Naive thymus-derived CD4-positive, alpha-beta T cell (primary cell): ENCODE data around the gene HIVEP3. TPM values are rescaled to one million over a fixed set of nuclear protein-coding genes. Genes with fewer than 3 reads are reported as not detected.

ENCODE experiments used
- ATAC-seq: fragments of 150-1000 bp; cut with Tn5 transposase; 2 replicates; pipeline ENCODE4 v1.10.0; 2021; ENCODE audit warnings: mild to moderate bottlenecking, moderate library complexity
- CTCF ChIA-PET: fragments of 350-600 bp; sonication (Branson Sonifier 250); formaldehyde crosslinking; loops from one replicate; lab custom pipeline; 2021; ENCODE audit warnings: antibody characterized with exemption; lab: Charles Lee
- POLR2A ChIA-PET: fragments of 350-600 bp; sonication (Branson Sonifier 250); formaldehyde crosslinking; loops from one replicate; lab custom pipeline; 2021; ENCODE audit warnings: antibody characterized with exemption, inconsistent platforms; lab: Charles Lee
- DNase-seq, 9 donors: peaks; one replicate each; pipeline versions ENCODE4 v3.0.0 to v3.0.0-alpha.2; 2020 to 2022; ENCODE audit warnings: mixed read lengths in 1 of 9
- H3K27ac ChIP-seq: one replicate; pipeline ENCODE4 v1.7.0; 2013; ENCODE audit warnings: mild to moderate bottlenecking, low read depth, low read length, moderate library complexity
- H3K27me3 ChIP-seq, 2 donors: one replicate each; pipeline ENCODE4 v1.7.0; 2013; ENCODE audit warnings: low read length in 2 of 2, mild to moderate bottlenecking in 2 of 2, moderate library complexity in 2 of 2; ENCODE audit not compliant: control insufficient read depth in 2 of 2, insufficient read depth in 2 of 2
- H3K36me3 ChIP-seq, 3 experiments: 1 replicate in 2 of 3; 2 replicates in 1 of 3; pipeline ENCODE4 v1.7.0; 2013; ENCODE audit warnings: low read length in 3 of 3, mild to moderate bottlenecking in 3 of 3, moderate library complexity in 1 of 3; ENCODE audit not compliant: insufficient read depth in 3 of 3, control insufficient read depth in 2 of 3
- H3K4me1 ChIP-seq, 2 donors: one replicate each; pipeline ENCODE4 v1.7.0; 2013; ENCODE audit warnings: low read length in 2 of 2, mild to moderate bottlenecking in 2 of 2, moderate library complexity in 1 of 2; ENCODE audit not compliant: control insufficient read depth in 2 of 2, insufficient read depth in 2 of 2
- H3K4me3 ChIP-seq: 2 replicates; pipeline ENCODE4 v1.7.0; 2013; ENCODE audit warnings: mild to moderate bottlenecking, low read length
- H3K9me3 ChIP-seq, 3 experiments: 1 replicate in 2 of 3; 2 replicates in 1 of 3; pipeline ENCODE4 v1.7.0; 2013; ENCODE audit warnings: low read length in 3 of 3; ENCODE audit not compliant: control insufficient read depth in 2 of 3
- H3K27ac Mint-ChIP-seq, 9 donors: one replicate each; pipeline ENCODE4 v1.8.0; 2020 to 2022; ENCODE audit warnings: mixed read lengths in 9 of 9, mild to moderate bottlenecking in 8 of 9, moderate library complexity in 5 of 9, inconsistent platforms in 2 of 9
- H3K27me3 Mint-ChIP-seq, 5 donors: one replicate each; pipeline ENCODE4 v1.8.0; 2021 to 2022; ENCODE audit warnings: mixed read lengths in 5 of 5, mild to moderate bottlenecking in 1 of 5
- H3K36me3 Mint-ChIP-seq, 5 donors: one replicate each; pipeline ENCODE4 v1.8.0; 2020 to 2022; ENCODE audit warnings: mixed read lengths in 5 of 5, mild to moderate bottlenecking in 3 of 5, inconsistent platforms in 1 of 5
- H3K4me1 Mint-ChIP-seq, 7 donors: one replicate each; pipeline ENCODE4 v1.8.0; 2020 to 2022; ENCODE audit warnings: mixed read lengths in 7 of 7, mild to moderate bottlenecking in 3 of 7, inconsistent platforms in 1 of 7
- H3K4me3 Mint-ChIP-seq, 10 donors: one replicate each; pipeline ENCODE4 v1.8.0; 2020 to 2022; ENCODE audit warnings: mild to moderate bottlenecking in 10 of 10, mixed read lengths in 10 of 10, moderate library complexity in 6 of 10, inconsistent platforms in 2 of 10
- H3K9me3 Mint-ChIP-seq, 11 donors: one replicate each; pipeline ENCODE4 v1.8.0; 2020 to 2022; ENCODE audit warnings: mixed read lengths in 11 of 11, mild to moderate bottlenecking in 4 of 11, inconsistent platforms in 1 of 11, moderate library complexity in 1 of 11
- intact Hi-C, 2 donors: fragments of 100-400 bp; cut with micrococcal nuclease; formaldehyde crosslinking; loops; one replicate each; pipeline ENCODE4 v1.15.1; 2023
- polyA plus RNA-seq, 2 donors: library from polyadenylated mRNA; unstranded; fragments of 300-500 nt; fragmentation: Illumina TruSeq; gene quantifications; one replicate each; pipeline ENCODE4 v1.2.3, GENCODE V29; 2021
- total RNA-seq, 6 experiments: library from RNA in 5 of 6; stranded (reverse) in 5 of 6; gene quantifications; 1 replicate in 5 of 6; 2 replicates in 1 of 6; pipeline ENCODE4 v1.2.3 and lab custom pipeline; 2021 to 2026

The HIVEP3 gene
- total and polyA plus RNA-seq, 7 experiments from 2014 or later: 4.3 to 19.1 (median 7.0) TPM

GRCh38 chr1:41728403-41729202 lies 190.1 kb downstream of the HIVEP3 start:
- CTCF ChIA-PET: no interaction called here
- Mint-ChIP-seq H3K27me3 (no peaks in the 10 kb centered on the region), H3K9me3 (peaks cover 0 to 4% (median 0%) of the 10 kb centered on the region in 11 donors), H3K36me3 (peaks cover 0 to 6% (median 0%) of the 10 kb centered on the region in 5 donors), H3K4me1 (peaks cover 14 to 45% (median 38%) of the 10 kb centered on the region in 7 donors), H3K4me3 (peak overlapping the region in 2 of 10 donors; percentile 16 to 17), H3K27ac (peak overlapping the region in 1 of 9 donors; percentile 53)
- Histone ChIP-seq H3K27me3 (no peaks in the 10 kb centered on the region), H3K27ac (no peak overlapping the region), H3K4me3 (no peak overlapping the region), H3K4me1 (peaks cover 15 to 27% of the 10 kb centered on the region in 2 donors), H3K9me3 (no peaks in the 10 kb centered on the region), H3K36me3 (no peaks in the 10 kb centered on the region)
- DNase-seq (peak in 1 of 9 donors; percentile 75), ATAC-seq (peak; percentile 75)
- intact Hi-C loops: no loop called here
- POLR2A ChIA-PET: no interaction called here

GRCh38 chr1:41727749-41728115 lies 191.0 kb downstream of the HIVEP3 start:
- no peak overlapping the region for H3K27ac ChIP-seq
- intact Hi-C loops: no loop called here
- H3K4me3 Mint-ChIP-seq: peak overlapping the region in 2 of 10 donors; percentile 39 to 68
- peak overlapping the region in 1 of 9 donors; percentile 15 for H3K27ac Mint-ChIP-seq
- H3K36me3 Mint-ChIP-seq: peaks cover 0 to 6% (median 0%) of the 10 kb centered on the region in 5 donors
- ATAC-seq: no peak
- H3K4me1 Mint-ChIP-seq: peaks cover 14 to 49% (median 39%) of the 10 kb centered on the region in 7 donors
- H3K27me3 Mint-ChIP-seq: no peaks in the 10 kb centered on the region
- DNase-seq: no peak
- peaks cover 0 to 4% (median 0%) of the 10 kb centered on the region in 11 donors for H3K9me3 Mint-ChIP-seq
- peaks cover 15 to 27% of the 10 kb centered on the region in 2 donors for H3K4me1 ChIP-seq
- CTCF ChIA-PET: no interaction called here
- H3K9me3 ChIP-seq: no peaks in the 10 kb centered on the region
- no peaks in the 10 kb centered on the region for H3K27me3 ChIP-seq
- POLR2A ChIA-PET: no interaction called here
- no peak overlapping the region for H3K4me3 ChIP-seq
- H3K36me3 ChIP-seq: no peaks in the 10 kb centered on the region

- ChIA-PET CTCF (no interaction called here), POLR2A (no interaction called here)
- Histone ChIP-seq H3K27ac (no peak overlapping the region), H3K4me3 (no peak overlapping the region), H3K9me3 (no peaks in the 10 kb centered on the region), H3K36me3 (no peaks in the 10 kb centered on the region), H3K4me1 (peaks cover 15 to 27% of the 10 kb centered on the region in 2 donors), H3K27me3 (no peaks in the 10 kb centered on the region)
- Mint-ChIP-seq H3K9me3 (peaks cover 0 to 4% (median 0%) of the 10 kb centered on the region in 11 donors), H3K27ac (peak overlapping the region in 2 of 9 donors; percentile 19 to 65), H3K36me3 (peaks cover 0 to 5% (median 0%) of the 10 kb centered on the region in 5 donors), H3K4me1 (peaks cover 14 to 51% (median 39%) of the 10 kb centered on the region in 7 donors), H3K27me3 (no peaks in the 10 kb centered on the region), H3K4me3 (peak overlapping the region in 7 of 10 donors; percentile 8 to 74 (median 48))
- intact Hi-C loops: no loop called here
- ATAC-seq (peak; percentile 76), DNase-seq (peak in 1 of 9 donors; percentile 37)
Measured at GRCh38 chr1:41726899-41727748, 191.6 kb downstream of the HIVEP3 start.

DNA sequence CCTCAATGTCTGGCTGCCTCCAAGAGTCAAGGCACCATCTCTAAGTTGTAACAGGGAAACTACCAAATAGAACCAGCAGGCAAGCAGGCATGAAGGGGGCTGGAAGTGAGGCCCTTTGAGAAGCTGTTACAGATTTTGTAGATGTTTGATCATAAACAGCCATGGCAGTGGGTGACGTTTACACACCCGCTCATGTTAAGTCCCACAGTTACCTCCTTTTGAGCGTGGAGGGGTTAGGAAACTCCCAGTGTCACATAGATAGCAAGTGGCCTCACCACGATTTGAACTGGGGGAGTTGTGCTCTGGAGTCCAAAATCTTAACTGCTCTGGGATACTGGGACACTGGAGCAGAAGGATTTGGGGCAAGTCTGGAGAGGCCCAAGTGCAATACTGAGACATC lies 192.4 kb downstream of the HIVEP3 start:
- H3K36me3 ChIP-seq: no peaks in the 10 kb centered on the region
- DNase-seq (no peak), ATAC-seq (no peak)
- H3K4me3 ChIP-seq: no peak overlapping the region
- no peaks in the 10 kb centered on the region for H3K27me3 ChIP-seq
- Mint-ChIP-seq H3K27me3 (no peaks in the 10 kb centered on the region), H3K4me1 (peaks cover 14 to 57% (median 38%) of the 10 kb centered on the region in 7 donors), H3K4me3 (peak overlapping the region in 4 of 10 donors; percentile 8 to 74 (median 54)), H3K27ac (peak overlapping the region in 4 of 9 donors; percentile 14 to 65 (median 28)), H3K9me3 (peaks cover 0 to 2% (median 0%) of the 10 kb centered on the region in 11 donors), H3K36me3 (no peaks in the 10 kb centered on the region)
- ChIA-PET POLR2A (no interaction called here), CTCF (no interaction called here)
- peaks cover 15 to 27% of the 10 kb centered on the region in 2 donors for H3K4me1 ChIP-seq
- intact Hi-C loops: no loop called here
- no peaks in the 10 kb centered on the region for H3K9me3 ChIP-seq
- H3K27ac ChIP-seq: no peak overlapping the region

DNA sequence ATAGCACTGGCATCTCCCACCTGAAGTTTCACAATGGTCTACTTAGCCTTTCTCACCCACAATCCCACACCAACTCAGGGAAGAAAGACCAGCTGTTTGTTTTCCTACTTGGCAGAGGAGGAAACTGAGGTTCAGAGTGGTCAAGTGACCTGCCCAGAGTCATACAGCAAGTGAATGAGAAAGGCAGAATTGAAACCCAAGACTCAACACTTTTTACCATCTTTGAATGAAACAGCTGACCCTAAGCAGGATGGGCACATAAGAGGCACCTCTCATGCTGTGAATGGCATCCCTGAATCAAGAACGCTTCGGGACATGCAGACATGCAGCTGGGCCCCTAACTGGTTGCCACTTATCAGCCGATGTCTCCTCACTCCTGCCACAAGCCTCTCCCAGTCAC lies 193.8 kb downstream of the HIVEP3 start:
- intact Hi-C loops: no loop called here
- H3K4me3 ChIP-seq: no peak overlapping the region
- peaks cover 15 to 33% of the 10 kb centered on the region in 2 donors for H3K4me1 ChIP-seq

GRCh38 chr1:41724248-41724647 lies 194.5 kb downstream of the HIVEP3 start:
- Mint-ChIP-seq H3K9me3 (peaks cover 0 to 2% (median 0%) of the 10 kb centered on the region in 11 donors), H3K27ac (no peak overlapping the region), H3K4me3 (no peak overlapping the region), H3K27me3 (no peaks in the 10 kb centered on the region), H3K36me3 (no peaks in the 10 kb centered on the region), H3K4me1 (peaks cover 15 to 59% (median 31%) of the 10 kb centered on the region in 7 donors)
- Histone ChIP-seq H3K27ac (no peak overlapping the region), H3K36me3 (no peaks in the 10 kb centered on the region), H3K27me3 (no peaks in the 10 kb centered on the region), H3K4me1 (peaks cover 15 to 33% of the 10 kb centered on the region in 2 donors), H3K9me3 (no peaks in the 10 kb centered on the region), H3K4me3 (no peak overlapping the region)
- DNase-seq: no peak
- POLR2A ChIA-PET: no interaction called here
- CTCF ChIA-PET: no interaction called here
- intact Hi-C loops: no loop called here
- ATAC-seq: no peak

More for the DNA sequence above, 193.8 kb downstream of the HIVEP3 start:
- H3K9me3 Mint-ChIP-seq: peaks cover 0 to 2% (median 0%) of the 10 kb centered on the region in 11 donors
- H3K36me3 ChIP-seq: no peaks in the 10 kb centered on the region
- ChIA-PET POLR2A (no interaction called here), CTCF (no interaction called here)
- H3K36me3 Mint-ChIP-seq: no peaks in the 10 kb centered on the region
- no peak overlapping the region for H3K27ac ChIP-seq
- no peaks in the 10 kb centered on the region for H3K27me3 ChIP-seq
- ATAC-seq (no peak), DNase-seq (no peak)
- H3K4me1 Mint-ChIP-seq: peaks cover 19 to 62% (median 38%) of the 10 kb centered on the region in 7 donors
- H3K4me3 Mint-ChIP-seq: no peak overlapping the region
- H3K27ac Mint-ChIP-seq: no peak overlapping the region
- H3K27me3 Mint-ChIP-seq: no peaks in the 10 kb centered on the region
- H3K9me3 ChIP-seq: no peaks in the 10 kb centered on the region
